K562 (cell line): ENCODE measurements around the gene TBXAS1. TPM values are rescaled to one million over a fixed set of nuclear protein-coding genes. Genes with fewer than 3 reads are reported as not detected.
A peak's percentile ranks its signal among the peaks of the same experiment; 100 is the strongest.

Source experiments
- ATAC-seq: fragments of 200-7000 bp; cut with Tn5 transposase; 3 replicates; pipeline ENCODE4 v1.9.1; 2020; ENCODE audit warnings: moderate library complexity
- BruUV-seq: library from RNA; stranded (reverse); fragments of 400-500 nt; replicated peaks from 2 replicates; lab custom pipeline; 2021; lab: Mats Ljungman, UMichigan
- CTCF ChIA-PET: fragments of 300-600 bp; formaldehyde crosslinking; extraction: SDS; loops from one replicate; lab custom pipeline; 2021; ENCODE audit warnings: low intra/inter-chr PET ratio; lab: Yijun Ruan, JAX
- POLR2A ChIA-PET: fragments of 300-600, 350-650 bp; sonication (Branson Sonifier 250); formaldehyde crosslinking; extraction: SDS; loops from one replicate; lab custom pipeline; 2021; ENCODE audit warnings: antibody characterized with exemption, inconsistent platforms; lab: Yijun Ruan, JAX
- DNase-seq, 4 experiments: peaks; one replicate each; pipeline versions ENCODE4 v3.0.0 to v3.0.0-alpha.2; 2011 to 2018; ENCODE audit warnings: low spot score in 3 of 4, mixed read lengths in 3 of 4; ENCODE audit errors: extremely low read depth in 1 of 4
- FAIRE-seq: peaks from 2 replicates; lab custom pipeline; 2011; peaks lifted over from hg19 to GRCh38; lab: Jason Lieb, UNC
- H2AFZ ChIP-seq: 2 replicates; pipeline ENCODE4 v1.6.0; 2011; ENCODE audit warnings: low read depth, low read length, control low read depth, inconsistent platforms
- H3K27ac ChIP-seq: fragments of 200-600 bp; 3 replicates; pipeline ENCODE4 v1.8.0; 2011; ENCODE audit warnings: low read depth, mild to moderate bottlenecking, control low read depth, inconsistent platforms, low read length, moderate library complexity, mixed read lengths; ENCODE audit errors: extremely low read depth
- H3K27me3 ChIP-seq, 2 experiments: fragments of 300-600 bp in 1 of 2; 2 replicates in 1 of 2; 3 replicates in 1 of 2; pipeline versions ENCODE4 v1.6.0 to v1.8.0; 2011; ENCODE audit warnings: inconsistent platforms in 2 of 2, low read length in 2 of 2, mild to moderate bottlenecking in 1 of 2, mixed read lengths in 1 of 2, moderate library complexity in 1 of 2; ENCODE audit not compliant: control insufficient read depth in 2 of 2, insufficient read depth in 2 of 2
- H3K36me3 ChIP-seq: fragments of 300-600 bp; 3 replicates; pipeline ENCODE4 v1.8.0; 2011; ENCODE audit warnings: mild to moderate bottlenecking, low read length, inconsistent platforms; ENCODE audit not compliant: control insufficient read depth, insufficient read depth
- H3K4me1 ChIP-seq, 2 experiments: fragments of 200-600 bp in 1 of 2; replicated peaks in 1 of 2; 2 replicates in 1 of 2; 3 replicates in 1 of 2; pipeline versions ENCODE4 v1.5.1 to v1.8.0; 2011; ENCODE audit warnings: inconsistent platforms in 2 of 2, low read length in 2 of 2, mild to moderate bottlenecking in 1 of 2, mixed read lengths in 1 of 2, moderate library complexity in 1 of 2; ENCODE audit not compliant: control insufficient read depth in 2 of 2, insufficient read depth in 2 of 2
- H3K4me2 ChIP-seq: 2 replicates; pipeline ENCODE4 v1.6.1; 2011; ENCODE audit warnings: low read length, control low read depth, inconsistent platforms, mixed read lengths; ENCODE audit not compliant: insufficient read depth
- H3K4me3 ChIP-seq: fragments of 200-600 bp; sonication (generic), shearing (Covaris generic); 2 replicates; pipeline ENCODE4 v1.5.1; 2016; ENCODE audit warnings: control low read depth, inconsistent platforms
- H3K79me2 ChIP-seq: fragments of 200-600 bp; 3 replicates; pipeline ENCODE4 v1.8.0; 2011; ENCODE audit warnings: low read length, inconsistent platforms; ENCODE audit not compliant: control insufficient read depth, insufficient read depth
- H3K9ac ChIP-seq, 2 experiments: 2 replicates each; pipeline versions ENCODE4 v1.6.0 to v1.6.1; 2011; ENCODE audit warnings: low read depth in 2 of 2, low read length in 2 of 2, control low read depth in 1 of 2, inconsistent platforms in 1 of 2, mild to moderate bottlenecking in 1 of 2, mixed read lengths in 1 of 2; ENCODE audit not compliant: insufficient read depth in 1 of 2
- H3K9me1 ChIP-seq: one replicate; pipeline ENCODE4 v1.6.0; 2011; ENCODE audit warnings: inconsistent platforms, mild to moderate bottlenecking, low read length, moderate library complexity; ENCODE audit not compliant: control insufficient read depth, insufficient read depth
- H3K9me3 ChIP-seq: replicated peaks from 2 replicates; pipeline ENCODE4 v1.5.1; 2011; ENCODE audit warnings: low read depth, low read length, inconsistent platforms; ENCODE audit not compliant: control insufficient read depth, insufficient read depth
- H4K20me1 ChIP-seq: replicated peaks from 2 replicates; pipeline ENCODE4 v1.6.1; 2011; ENCODE audit warnings: low read length, inconsistent platforms, mixed read lengths; ENCODE audit not compliant: control insufficient read depth, insufficient read depth
- CBX3 ChIP-seq, 2 experiments: IDR thresholded peaks; 1 replicate in 1 of 2; 2 replicates in 1 of 2; pipeline ENCODE4 v1.6.1; 2012; ENCODE audit warnings: inconsistent platforms in 2 of 2, low read length in 2 of 2, borderline replicate concordance in 1 of 2, control low read depth in 1 of 2
- DDX20 ChIP-seq: fragments of 450-650 bp; IDR thresholded peaks from 2 replicates; pipeline ENCODE4 v1.6.1; 2016; ENCODE audit warnings: missing genetic modification characterization, low read depth, mild to moderate bottlenecking, missing compliant biosample characterization, moderate library complexity
- EHMT2 ChIP-seq: fragments of 450-650 bp; IDR thresholded peaks from 2 replicates; pipeline ENCODE4 v1.6.1; 2018; ENCODE audit warnings: antibody characterized with exemption
- SPI1 ChIP-seq: IDR thresholded peaks from 2 replicates; pipeline ENCODE4 v1.6.1; 2011; ENCODE audit warnings: low read depth, low read length, control low read depth, borderline replicate concordance
- WGBS: fragments of 100-300 bp; shearing (Covaris generic); methylation state at CpG from one replicate; pipeline ENCODE4 v1.1.6; 2016; ENCODE audit warnings: low coverage, mixed read lengths; ENCODE audit not compliant: insufficient coverage; ENCODE audit errors: missing lambda C conversion rate; 5-methylcytosine and 5-hydroxymethylcytosine counted together
- in situ Hi-C: fragments of 300-500 bp; cut with MboI; formaldehyde crosslinking; loops from 4 replicates; pipeline ENCODE4 v1.15.0; 2018; ENCODE audit warnings: inconsistent platforms, mixed read lengths
- intact Hi-C: fragments of 100-400 bp; cut with micrococcal nuclease; formaldehyde crosslinking; loops from 2 replicates; pipeline ENCODE4 v1.14.2; 2022
- polyA plus RNA-seq, 8 experiments: library from polyadenylated mRNA; depleted of rRNA in 4 of 8; stranded (reverse) in 5 of 8; unstranded in 3 of 8; fragments of >200 nt; fragmentation: Nextera tagmentation in 2 of 8; fragmentation: Illumina TruSeq in 1 of 8; extraction: Ambion mirVana in 2 of 8; extraction: Trizol in 1 of 8; gene quantifications; 2 replicates each; pipeline versions ENCODE4 v1.2.1 to v1.2.3, GENCODE V29; 2011 to 2014; ENCODE audit warnings: inconsistent platforms in 1 of 8, missing spikeins in 1 of 8
- total RNA-seq, 7 experiments: library from RNA; depleted of rRNA in 6 of 7; stranded (reverse); fragments of >200 nt in 6 of 7; fragmentation: Illumina TruSeq in 2 of 7; extraction: Trizol in 2 of 7; gene quantifications; 2 replicates each; pipeline versions ENCODE4 v1.2.1 to v1.2.3, GENCODE V29; 2011 to 2021; ENCODE audit warnings: low replicate concordance in 1 of 7
- TF ChIP-seq, protein P1 (sequence below): fragments of 250-450 bp; sonication (Bioruptor Pico); IDR thresholded peaks from 2 replicates; pipeline ENCODE4 v1.4.0; 2020; ENCODE audit warnings: borderline replicate concordance

Gene TBXAS1
- total and polyA plus RNA-seq, 9 of the 15 experiments (the other 6 are each of a cell fraction or from before 2014, with no cell fraction given): 1.1 to 8.3 (median 1.9) TPM

DNA sequence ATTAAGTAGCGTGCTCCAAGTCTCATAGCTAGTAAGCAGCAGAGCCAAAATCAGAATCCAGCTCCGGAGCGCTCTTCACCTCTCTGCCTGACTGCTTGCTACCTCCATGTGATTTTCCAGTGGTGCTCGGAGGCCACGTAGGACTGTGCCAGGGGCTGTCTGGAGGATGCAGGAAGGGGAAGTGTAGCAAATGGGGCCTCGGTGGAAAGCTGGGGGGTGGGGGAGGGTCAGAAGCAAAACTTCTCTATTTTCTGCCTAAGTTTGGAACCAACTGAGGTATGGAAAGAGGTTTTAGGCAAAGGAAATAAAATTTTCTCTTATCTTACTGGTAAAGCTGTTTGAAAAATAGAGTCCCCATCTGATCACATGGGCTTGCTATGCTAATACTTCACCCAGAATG, 108.7 kb downstream of the TBXAS1 start:
- POLR2A ChIA-PET: interaction anchor here (0.6 to 2.0 kb wide), 7 partner anchors 12 to 319 kb away, joined by 3 to 5 read pairs (median 3); no protein-coding TSS in a partner anchor
- Histone ChIP-seq H3K9ac (peak overlapping the region in 1 of 2 experiments; percentile 23; a peak in 1 of 4 replicates), H3K27me3 (no peaks in the 10 kb centered on the region), H3K27ac (no peak overlapping the region), H3K4me2 (no peak overlapping the region), H3K9me1 (no peaks in the 10 kb centered on the region), H3K9me3 (no peaks in the 10 kb centered on the region), H4K20me1 (no peaks in the 10 kb centered on the region; the same call in 1 of the 2 replicates), H3K4me3 (no peak overlapping the region), H3K36me3 (no peaks in the 10 kb centered on the region), H2AFZ (no peak overlapping the region), H3K4me1 (peaks cover 9 to 21% of the 10 kb centered on the region in 2 experiments; a peak in 3 of 5 replicates), H3K79me2 (no peaks in the 10 kb centered on the region)
- DNase-seq (no peak), FAIRE-seq (no peak), ATAC-seq (no peak)
- intact Hi-C loops (no loop called here), in situ Hi-C loops (no loop called here)
- 66% methylated on average over 6 of the region's 6 CpGs for WGBS
- BruUV-seq: no TSS peak
- peak; percentile 60; the same call in 1 of the 2 replicates for TF ChIP-seq SPI1
- 0 out of 2 replicates have a peak, but pooled peaks have one; percentile 18 for TF ChIP-seq EHMT2
- TF ChIP-seq CBX3 (IDR thresholded peaks at IDR 0.05; ENCODE audit: borderline replicate concordance in 1 of 2, low read length in 2 of 2): peak in 1 of 2 experiments; percentile 39; a peak in 1 of 3 replicates
- no peak for TF ChIP-seq DDX20 (tag)
- CTCF ChIA-PET: no interaction called here

DNA sequence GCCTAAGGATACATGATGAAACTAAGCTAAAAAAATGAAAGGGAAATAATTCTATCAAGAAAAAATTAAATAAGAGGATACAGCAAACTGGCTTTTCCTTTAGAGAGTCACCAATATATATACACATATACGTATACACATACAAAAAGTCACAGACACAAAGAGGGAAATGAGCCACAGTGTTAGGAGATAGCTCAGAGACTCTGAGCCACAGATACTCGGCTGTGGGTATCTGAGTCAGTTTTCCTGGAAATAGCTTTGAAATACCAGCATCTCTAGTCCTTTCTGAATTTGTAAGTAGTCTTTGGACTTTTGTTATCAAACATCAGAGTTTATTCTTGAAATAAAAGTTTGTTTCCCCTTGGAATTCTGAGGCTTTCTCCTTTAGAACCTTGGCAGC, 111.8 kb downstream of the TBXAS1 start:
- ChIA-PET POLR2A (interaction anchor here (1.2 to 1.5 kb wide), 5 partner anchors 9 to 36 kb away, joined by 3 to 7 read pairs (median 4); no protein-coding TSS in a partner anchor), CTCF (no interaction called here)
- DNase-seq (peak in 1 of 4 experiments; percentile 34), ATAC-seq (no peak), FAIRE-seq (peak; percentile 40)
- in situ Hi-C loops (no loop called here), intact Hi-C loops (no loop called here)
- Histone ChIP-seq H3K9me1 (no peaks in the 10 kb centered on the region), H3K27me3 (no peaks in the 10 kb centered on the region), H3K27ac (no peak overlapping the region), H3K36me3 (0 out of 3 replicates have a peak, but pooled peaks cover 7% of the 10 kb centered on the region), H3K4me1 (peaks cover 9 to 21% of the 10 kb centered on the region in 2 experiments; a peak in 3 of 5 replicates), H3K4me3 (no peak overlapping the region), H4K20me1 (no peaks in the 10 kb centered on the region; the same call in 1 of the 2 replicates), H3K9me3 (no peaks in the 10 kb centered on the region), H3K9ac (no peak overlapping the region), H3K79me2 (no peaks in the 10 kb centered on the region), H3K4me2 (no peak overlapping the region), H2AFZ (no peak overlapping the region)
- no TSS peak for BruUV-seq
- WGBS: 4% methylated on average over 2 of the region's 2 CpGs
- TF ChIP-seq, protein P1, sequence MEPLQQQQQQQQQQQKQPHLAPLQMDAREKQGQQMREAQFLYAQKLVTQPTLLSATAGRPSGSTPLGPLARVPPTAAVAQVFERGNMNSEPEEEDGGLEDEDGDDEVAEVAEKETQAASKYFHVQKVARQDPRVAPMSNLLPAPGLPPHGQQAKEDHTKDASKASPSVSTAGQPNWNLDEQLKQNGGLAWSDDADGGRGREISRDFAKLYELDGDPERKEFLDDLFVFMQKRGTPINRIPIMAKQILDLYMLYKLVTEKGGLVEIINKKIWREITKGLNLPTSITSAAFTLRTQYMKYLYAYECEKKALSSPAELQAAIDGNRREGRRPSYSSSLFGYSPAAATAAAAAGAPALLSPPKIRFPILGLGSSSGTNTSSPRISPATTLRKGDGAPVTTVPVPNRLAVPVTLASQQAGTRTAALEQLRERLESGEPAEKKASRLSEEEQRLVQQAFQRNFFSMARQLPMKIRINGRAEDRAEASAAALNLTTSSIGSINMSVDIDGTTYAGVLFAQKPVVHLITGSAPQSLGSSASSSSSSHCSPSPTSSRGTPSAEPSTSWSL (CRISPR knock-in tag): no peak
